D721Med (cell line): ENCODE results near the gene FAT2.

ENCODE experiments used
- DNase-seq: peaks from one replicate; pipeline ENCODE4 v3.0.0; 2011; ENCODE audit warnings: low spot score; ENCODE audit not compliant: insufficient read length
- FAIRE-seq: peaks from 2 replicates; lab custom pipeline; 2011; peaks lifted over from hg19 to GRCh38; lab: Jason Lieb, UNC
- TF ChIP-seq, protein P1 (sequence below): IDR thresholded peaks from 2 replicates; pipeline ENCODE4 v1.5.1; 2012; ENCODE audit warnings: mild to moderate bottlenecking, control low read depth; ENCODE audit not compliant: insufficient read depth; ENCODE audit errors: missing control alignments

FAT2 gene

DNA sequence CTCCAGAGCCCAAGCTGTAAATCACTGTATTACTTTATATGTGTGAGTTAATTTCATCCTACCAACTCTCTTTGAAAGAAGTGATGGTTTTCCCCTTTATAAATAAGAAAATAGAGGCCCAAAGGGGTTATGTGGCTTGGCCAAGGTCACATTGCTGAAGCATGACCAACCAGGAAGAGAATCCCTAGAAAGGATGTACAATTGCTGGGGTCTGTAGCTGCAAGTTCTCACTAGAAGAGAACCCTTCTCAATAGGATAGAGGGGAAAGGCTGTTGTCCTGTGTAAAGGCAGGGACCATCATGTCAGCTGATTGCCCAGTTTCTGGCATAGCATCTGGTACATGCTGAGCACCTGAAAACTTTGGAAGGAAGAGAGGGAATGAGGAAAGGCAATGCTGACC is 39.0 kb upstream of the FAT2 start:
- no peak for DNase-seq
- TF ChIP-seq, protein P1, sequence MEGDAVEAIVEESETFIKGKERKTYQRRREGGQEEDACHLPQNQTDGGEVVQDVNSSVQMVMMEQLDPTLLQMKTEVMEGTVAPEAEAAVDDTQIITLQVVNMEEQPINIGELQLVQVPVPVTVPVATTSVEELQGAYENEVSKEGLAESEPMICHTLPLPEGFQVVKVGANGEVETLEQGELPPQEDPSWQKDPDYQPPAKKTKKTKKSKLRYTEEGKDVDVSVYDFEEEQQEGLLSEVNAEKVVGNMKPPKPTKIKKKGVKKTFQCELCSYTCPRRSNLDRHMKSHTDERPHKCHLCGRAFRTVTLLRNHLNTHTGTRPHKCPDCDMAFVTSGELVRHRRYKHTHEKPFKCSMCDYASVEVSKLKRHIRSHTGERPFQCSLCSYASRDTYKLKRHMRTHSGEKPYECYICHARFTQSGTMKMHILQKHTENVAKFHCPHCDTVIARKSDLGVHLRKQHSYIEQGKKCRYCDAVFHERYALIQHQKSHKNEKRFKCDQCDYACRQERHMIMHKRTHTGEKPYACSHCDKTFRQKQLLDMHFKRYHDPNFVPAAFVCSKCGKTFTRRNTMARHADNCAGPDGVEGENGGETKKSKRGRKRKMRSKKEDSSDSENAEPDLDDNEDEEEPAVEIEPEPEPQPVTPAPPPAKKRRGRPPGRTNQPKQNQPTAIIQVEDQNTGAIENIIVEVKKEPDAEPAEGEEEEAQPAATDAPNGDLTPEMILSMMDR: no peak
- FAIRE-seq: no peak

DNA sequence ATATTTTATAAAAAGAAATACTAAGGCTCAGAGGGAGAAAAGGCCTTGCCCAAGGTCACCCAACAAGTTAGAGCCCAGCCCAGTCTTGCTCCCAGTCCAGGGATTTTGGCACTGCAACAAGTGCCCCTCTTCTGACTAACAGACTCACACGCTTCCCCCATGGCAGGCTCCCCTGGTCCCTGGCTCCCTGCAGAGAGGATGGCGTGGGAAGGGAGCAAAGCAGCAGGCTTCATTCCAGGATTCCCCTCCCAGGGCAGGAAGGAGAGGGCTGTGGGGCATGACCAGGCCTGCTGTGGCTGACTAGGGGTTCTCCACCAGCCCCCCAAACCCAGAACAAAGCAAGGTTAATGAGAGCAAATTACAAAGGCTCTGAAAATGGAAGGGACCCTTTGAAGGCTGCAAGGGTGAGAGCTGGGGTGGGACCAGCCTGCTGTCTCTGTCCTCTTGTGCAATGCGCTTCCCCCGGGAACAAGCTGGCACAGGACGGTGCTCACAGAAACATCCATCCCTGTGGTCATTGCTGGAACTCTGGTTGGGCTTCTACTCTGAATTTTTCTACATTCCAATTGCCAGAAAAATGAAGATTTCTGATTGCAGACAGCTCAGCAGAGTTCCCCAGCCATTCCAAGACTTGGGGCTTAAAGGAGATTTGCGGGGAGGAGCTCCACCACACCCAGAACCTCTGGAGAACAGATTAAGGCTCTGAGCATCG is 37.1 kb upstream of the FAT2 start:
- FAIRE-seq: no peak
- TF ChIP-seq, protein P1: no peak
- DNase-seq: no peak

DNA sequence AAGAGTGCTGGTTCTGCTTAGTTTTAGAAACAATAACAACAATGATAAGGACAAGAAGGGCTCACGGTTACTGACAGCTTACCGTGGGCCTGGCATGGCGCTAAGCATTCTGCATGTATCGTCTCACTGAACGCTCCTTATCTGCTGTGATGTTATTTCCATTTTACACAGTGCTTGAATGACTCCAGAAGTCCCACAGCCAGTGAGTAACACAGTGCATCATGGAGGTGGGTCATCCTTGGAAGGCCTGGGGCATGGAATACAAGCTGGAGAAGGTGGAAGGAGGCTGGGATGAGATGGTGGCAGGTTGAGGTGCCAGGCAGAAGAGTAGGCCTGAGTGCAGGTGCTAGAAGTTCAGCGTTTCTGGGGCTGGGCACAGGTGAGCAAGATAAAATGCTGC is 36.5 kb upstream of the FAT2 start:
- no peak for FAIRE-seq
- TF ChIP-seq, protein P1: no peak
- no peak for DNase-seq

DNA sequence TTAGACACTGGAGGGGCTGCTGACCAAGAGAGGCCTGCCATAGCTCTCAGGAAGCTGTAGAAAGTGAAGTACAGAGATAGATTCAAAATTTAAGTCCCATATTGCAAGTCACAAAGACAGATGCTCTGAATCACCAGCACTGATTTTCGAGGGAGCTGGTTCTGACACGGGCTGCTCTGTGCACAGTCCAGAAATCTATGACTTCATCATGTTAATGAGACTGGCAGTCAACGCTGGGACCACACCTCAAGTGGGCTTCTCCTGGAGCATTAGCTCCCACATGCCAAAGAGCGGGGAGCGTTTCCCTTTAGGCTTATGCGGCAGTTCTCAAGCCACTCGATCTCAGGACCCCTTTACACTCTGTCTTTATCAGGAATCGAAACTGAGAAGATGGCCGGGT is 34.2 kb upstream of the FAT2 start:
- TF ChIP-seq, protein P1: no peak
- FAIRE-seq (no peak), DNase-seq (no peak)

DNA sequence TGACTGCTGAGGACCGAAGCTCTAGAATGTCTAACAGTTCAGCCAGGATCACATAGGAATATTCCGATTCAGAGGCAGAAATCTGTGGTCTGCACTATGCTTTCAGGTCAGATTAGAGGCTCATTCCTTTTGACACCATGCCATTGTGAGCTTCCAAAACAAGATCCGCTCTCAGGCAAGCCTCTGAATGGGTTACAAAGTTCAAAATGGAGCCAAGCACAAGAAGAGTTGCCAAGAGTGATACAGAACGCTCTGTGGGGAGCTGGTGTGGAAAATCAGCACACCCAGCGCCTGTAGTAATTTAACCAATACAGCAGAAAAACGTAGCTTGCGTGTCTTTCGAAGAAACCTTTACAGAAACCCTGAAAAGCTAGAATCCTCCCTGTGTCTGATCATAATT is 33.3 kb upstream of the FAT2 start:
- TF ChIP-seq, protein P1: no peak
- DNase-seq (no peak), FAIRE-seq (no peak)

DNA sequence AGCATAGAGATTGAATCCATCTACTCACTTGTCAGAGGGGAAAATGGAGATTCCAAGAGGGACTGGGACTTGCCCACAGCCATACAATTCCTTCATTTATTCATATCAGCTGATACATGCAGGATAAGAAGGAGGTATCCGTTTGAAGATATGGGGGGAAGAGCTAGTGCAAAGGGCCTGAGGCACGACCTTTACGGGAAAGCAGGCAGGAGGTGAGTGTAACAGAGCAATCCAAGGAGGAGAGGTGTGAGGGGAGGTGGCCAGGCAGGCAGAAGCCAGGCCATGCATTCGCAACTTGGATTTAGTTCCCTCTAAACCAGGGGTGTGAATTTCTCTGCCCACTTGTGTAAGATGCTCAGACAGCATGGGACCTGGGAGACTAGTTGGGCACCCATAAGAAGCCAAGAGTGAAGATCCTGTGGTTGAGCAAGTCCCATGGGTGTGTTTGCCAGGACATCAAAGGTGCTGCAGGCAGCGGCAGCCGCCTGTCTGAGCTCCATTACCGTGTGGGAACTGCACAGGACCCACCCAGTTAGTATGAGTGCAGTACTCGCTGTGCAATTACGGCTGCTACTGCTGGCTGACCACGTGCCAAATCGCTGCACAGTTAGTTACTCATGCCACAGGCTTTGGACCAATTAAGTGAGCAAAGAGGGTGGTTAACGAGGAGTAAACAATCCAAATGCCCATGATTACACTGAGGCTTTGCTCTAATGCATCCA is 31.4 kb upstream of the FAT2 start:
- DNase-seq (no peak), FAIRE-seq (no peak)
- TF ChIP-seq, protein P1: no peak

DNA sequence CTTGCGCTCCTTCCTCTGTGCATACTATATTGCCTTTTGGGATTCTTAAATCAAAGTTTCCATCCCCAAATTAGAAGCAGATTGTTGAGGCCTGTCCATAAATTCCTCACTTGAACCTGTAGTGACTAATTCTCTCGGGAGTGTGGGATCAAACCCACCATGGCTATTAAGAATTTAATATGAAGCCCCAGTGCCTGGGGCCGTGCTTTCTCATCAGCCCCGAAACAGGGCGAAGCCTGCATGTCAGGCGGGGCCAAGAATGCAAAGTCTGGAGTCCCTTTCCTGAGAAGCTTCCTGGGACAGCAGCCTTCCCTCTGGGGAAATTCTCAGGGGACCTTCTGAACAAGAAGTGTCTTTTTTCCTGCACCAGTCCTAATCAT is 29.3 kb upstream of the FAT2 start:
- TF ChIP-seq, protein P1: no peak
- DNase-seq (no peak), FAIRE-seq (no peak)
